NB4 (cell line): ENCODE data around the gene FER.

ENCODE experiments used
- DNase-seq: peaks from one replicate; pipeline ENCODE4 v3.0.0; 2010; ENCODE audit warnings: low read depth
- H3K4me3 ChIP-seq: one replicate; pipeline ENCODE4 v1.5.1; 2011; ENCODE audit warnings: mild to moderate bottlenecking, low read depth, low read length, moderate library complexity
- CTCF ChIP-seq: IDR thresholded peaks from one replicate; pipeline ENCODE4 v1.5.1; 2012; ENCODE audit warnings: low read depth, low read length
- MAX ChIP-seq: IDR thresholded peaks from 2 replicates; pipeline ENCODE4 v1.6.1; 2011; ENCODE audit warnings: low read depth, low read length
- MYC ChIP-seq: IDR thresholded peaks from 2 replicates; pipeline ENCODE4 v1.6.1; 2011; ENCODE audit warnings: low read depth, low read length
- POLR2A ChIP-seq: IDR thresholded peaks from 2 replicates; pipeline ENCODE4 v1.6.1; 2011; ENCODE audit warnings: mild to moderate bottlenecking; ENCODE audit not compliant: insufficient read length; ENCODE audit errors: extremely low read depth

FER gene

DNA sequence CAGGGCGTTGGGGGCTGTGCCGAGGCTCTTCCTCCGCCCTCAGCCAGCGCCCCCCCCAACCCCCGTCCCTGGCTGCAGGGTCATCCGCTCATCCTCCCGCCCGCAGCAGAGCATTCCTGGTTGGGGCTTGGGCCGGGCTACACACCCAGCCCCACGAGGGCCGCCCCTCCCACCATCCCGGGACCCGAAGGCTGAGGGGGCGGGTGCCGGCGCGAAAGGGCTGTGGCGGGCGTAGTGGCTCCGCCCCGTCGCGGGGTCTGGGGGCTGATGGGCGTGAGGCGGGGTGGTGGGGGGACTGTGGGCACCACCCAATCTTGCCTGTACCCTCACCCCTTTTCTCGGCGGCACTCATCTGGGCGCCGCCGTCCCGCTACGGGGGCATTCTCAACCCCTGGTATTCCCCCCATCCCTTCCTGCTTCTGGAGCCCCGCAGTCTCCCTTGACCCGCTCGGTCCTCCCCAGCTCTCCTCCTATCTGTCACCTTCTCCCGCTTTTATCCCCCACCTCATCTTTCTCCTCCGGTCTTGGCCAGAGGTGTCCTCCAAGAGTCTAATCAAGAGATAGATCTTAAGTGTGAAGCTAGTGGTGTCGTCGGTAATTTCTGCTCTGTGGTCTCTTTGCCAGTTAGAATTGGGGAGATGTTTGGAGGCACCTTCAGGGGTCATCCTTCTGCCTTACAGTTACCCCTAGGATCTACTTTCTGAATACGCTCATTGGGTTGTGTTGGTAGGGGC, 1.6 kb downstream of the FER start:
- H3K4me3 ChIP-seq: peak overlapping the region; percentile 70
- TF ChIP-seq MYC (no peak), MAX (no peak), POLR2A (no peak), CTCF (no peak)
- DNase-seq: peak; percentile 50

DNA sequence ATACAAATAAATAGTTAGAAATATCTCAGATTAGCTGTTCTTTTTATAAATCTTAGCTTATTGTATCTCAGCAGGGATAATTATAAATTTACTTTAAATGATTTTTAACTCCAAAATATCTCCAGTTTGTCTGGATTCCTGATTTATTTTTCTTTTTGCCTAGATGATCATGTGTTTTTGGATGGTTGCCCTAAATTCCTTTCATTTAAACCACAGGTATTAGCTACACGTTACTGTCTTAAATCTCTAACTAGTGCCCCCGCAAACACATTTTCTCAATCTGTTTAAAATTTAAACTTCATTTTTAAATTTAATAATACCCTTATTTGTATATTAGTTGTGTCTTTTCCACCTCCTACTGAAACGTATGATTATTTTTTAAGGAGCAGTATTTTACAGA, 5.6 kb downstream of the FER start:
- no peak for TF ChIP-seq MYC
- no peak for TF ChIP-seq POLR2A
- TF ChIP-seq MAX: no peak
- no peak for TF ChIP-seq CTCF
- DNase-seq: no peak
- H3K4me3 ChIP-seq: no peak overlapping the region

DNA sequence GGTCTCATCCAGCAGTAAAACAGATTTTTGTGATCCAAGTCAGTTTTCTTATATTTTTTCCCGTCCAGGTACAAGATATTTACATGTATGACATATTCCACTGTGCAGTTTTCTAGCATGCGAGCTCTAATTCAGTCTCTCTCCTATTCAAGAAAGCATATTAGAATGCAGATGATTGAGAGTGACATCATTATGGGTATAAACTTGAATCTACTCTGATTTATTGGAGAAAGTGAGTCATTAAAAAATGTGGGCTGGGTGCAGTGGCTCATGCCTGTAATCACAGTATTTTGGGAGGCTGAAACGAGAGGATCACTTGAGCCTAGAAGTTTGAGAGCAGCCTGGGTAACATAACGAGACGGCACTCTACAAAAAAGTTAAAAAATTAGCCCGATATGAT, 6.2 kb downstream of the FER start:
- H3K4me3 ChIP-seq: no peak overlapping the region

GRCh38 chr5:108760512-108760911, 12.8 kb downstream of the FER start:
- TF ChIP-seq CTCF (no peak), MYC (no peak), POLR2A (no peak), MAX (no peak)
- no peak for DNase-seq

More for the DNA sequence above, 6.2 kb downstream of the FER start:
- TF ChIP-seq MAX (no peak), CTCF (no peak), MYC (no peak), POLR2A (no peak)
- no peak for DNase-seq

DNA sequence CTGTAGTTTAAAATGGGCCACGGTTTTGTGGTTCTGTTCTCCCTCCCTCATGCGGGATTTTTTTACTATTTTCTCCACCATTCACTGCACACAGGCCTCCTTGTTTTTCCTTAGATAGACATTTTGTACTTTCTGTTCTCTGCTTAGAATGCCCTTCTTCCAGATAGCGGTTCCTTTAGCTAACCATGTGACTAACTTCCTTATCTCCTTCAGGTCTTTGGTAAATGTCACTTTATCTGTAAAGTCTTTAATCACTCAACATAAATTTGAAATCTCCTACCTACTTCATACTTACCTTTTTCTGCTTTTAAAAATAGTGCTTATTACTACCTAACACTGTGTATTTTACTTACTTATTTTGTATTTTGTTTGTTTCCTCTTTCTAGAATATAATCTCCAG, 15.0 kb downstream of the FER start:
- no peak overlapping the region for H3K4me3 ChIP-seq
- DNase-seq: no peak
- TF ChIP-seq MYC: no peak
- TF ChIP-seq POLR2A: no peak
- TF ChIP-seq MAX: no peak
- no peak for TF ChIP-seq CTCF

More at GRCh38 chr5:108760512-108760911, 12.8 kb downstream of the FER start:
- H3K4me3 ChIP-seq: no peak overlapping the region
